ENCODE results near the gene GAB1. TPM values are rescaled to one million over a fixed set of nuclear protein-coding genes. Genes with fewer than 3 reads are reported as not detected.

GAB1 gene
- total RNA-seq, 2 donors from 2014 or later: 1.5 to 1.6 TPM

DNA sequence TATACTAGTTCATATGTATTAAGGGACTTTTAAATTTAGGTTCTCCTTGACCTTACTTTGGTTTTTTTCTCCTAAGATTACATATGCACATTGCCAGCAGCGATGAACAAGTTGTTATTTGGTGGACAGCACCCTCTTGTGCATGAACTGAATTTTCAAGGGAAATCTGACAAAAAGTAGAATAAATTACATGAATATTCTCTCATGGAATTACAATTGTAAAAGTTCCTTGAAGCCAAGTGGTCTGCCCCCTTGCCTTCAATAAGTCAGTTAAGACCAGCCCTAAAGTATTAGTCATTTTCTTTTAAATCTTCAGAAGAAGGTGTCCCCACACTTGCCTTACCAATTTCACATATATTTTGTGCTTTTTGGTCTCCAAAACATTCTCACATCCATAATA is 146.2 kb downstream of the GAB1 start:
- H3K27ac Mint-ChIP-seq: no peak overlapping the region

DNA sequence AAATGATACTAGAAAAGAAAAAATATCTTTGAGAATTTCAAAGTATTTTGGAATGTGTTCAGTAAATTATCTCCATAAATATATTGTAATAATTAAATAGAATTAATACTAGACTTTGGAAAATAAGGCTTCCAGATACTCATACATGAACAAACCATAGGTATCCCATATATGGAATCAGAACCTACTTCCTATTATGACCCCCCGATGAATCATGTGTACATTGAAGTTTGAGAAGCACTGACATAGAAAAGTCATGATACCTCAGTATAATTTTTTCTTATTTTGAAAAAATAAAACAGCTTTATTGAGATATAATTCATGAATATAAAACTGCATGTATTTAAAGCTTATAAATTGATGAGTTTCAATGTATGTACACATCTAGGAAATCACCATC is 149.6 kb downstream of the GAB1 start:
- DNase-seq (no peak), ATAC-seq (replicated peaks in 1 of 2) (no peak)
- H3K9me3 Mint-ChIP-seq: no peaks in the 10 kb centered on the region
- no peaks in the 10 kb centered on the region for H3K36me3 Mint-ChIP-seq (ENCODE audit: insufficient read depth in 2 of 2)
- H3K4me3 Mint-ChIP-seq: no peak overlapping the region
- H3K4me1 Mint-ChIP-seq (ENCODE audit: low read depth): no peaks in the 10 kb centered on the region
- H3K27ac Mint-ChIP-seq: no peak overlapping the region
- peaks cover 8% of the 10 kb centered on the region for H3K27me3 Mint-ChIP-seq (ENCODE audit: low read depth)

More for the DNA sequence above, 146.2 kb downstream of the GAB1 start:
- H3K4me1 Mint-ChIP-seq (ENCODE audit: low read depth): no peaks in the 10 kb centered on the region
- DNase-seq (peak; percentile 3 to 10), ATAC-seq (replicated peaks in 1 of 2) (no peak)
- H3K9me3 Mint-ChIP-seq: no peaks in the 10 kb centered on the region
- H3K36me3 Mint-ChIP-seq (ENCODE audit: insufficient read depth in 2 of 2): no peaks in the 10 kb centered on the region
- H3K4me3 Mint-ChIP-seq: no peak overlapping the region
- peaks cover 8% of the 10 kb centered on the region for H3K27me3 Mint-ChIP-seq (ENCODE audit: low read depth)

DNA sequence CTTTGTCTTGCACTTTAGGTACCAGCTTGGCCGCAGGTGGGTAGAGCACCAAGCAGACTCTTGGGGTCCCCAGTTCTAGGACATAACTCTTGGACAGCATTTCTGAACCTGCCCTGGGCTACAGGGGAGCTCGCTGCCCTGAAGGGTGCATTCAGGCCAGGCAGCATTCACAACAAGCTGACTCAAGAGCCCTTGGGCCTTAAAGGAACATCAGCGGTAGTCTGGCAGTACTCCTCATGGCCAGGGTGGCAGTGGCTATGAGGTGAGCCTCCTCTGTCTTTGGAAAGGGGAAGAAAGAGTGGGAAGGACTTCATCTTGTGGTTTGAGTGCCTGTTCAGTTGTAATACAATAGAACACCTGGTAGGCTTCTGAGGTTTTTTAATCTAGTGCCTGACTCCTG is 152.0 kb downstream of the GAB1 start:
- Mint-ChIP-seq H3K36me3 (ENCODE audit: insufficient read depth in 2 of 2) (no peaks in the 10 kb centered on the region), H3K4me1 (ENCODE audit: low read depth) (no peaks in the 10 kb centered on the region), H3K4me3 (no peak overlapping the region), H3K27ac (no peak overlapping the region), H3K9me3 (peaks cover 0 to 2% of the 10 kb centered on the region in 2 donors), H3K27me3 (ENCODE audit: low read depth) (peaks cover 8% of the 10 kb centered on the region)
- no peak for DNase-seq
- ATAC-seq (replicated peaks in 1 of 2): no peak

DNA sequence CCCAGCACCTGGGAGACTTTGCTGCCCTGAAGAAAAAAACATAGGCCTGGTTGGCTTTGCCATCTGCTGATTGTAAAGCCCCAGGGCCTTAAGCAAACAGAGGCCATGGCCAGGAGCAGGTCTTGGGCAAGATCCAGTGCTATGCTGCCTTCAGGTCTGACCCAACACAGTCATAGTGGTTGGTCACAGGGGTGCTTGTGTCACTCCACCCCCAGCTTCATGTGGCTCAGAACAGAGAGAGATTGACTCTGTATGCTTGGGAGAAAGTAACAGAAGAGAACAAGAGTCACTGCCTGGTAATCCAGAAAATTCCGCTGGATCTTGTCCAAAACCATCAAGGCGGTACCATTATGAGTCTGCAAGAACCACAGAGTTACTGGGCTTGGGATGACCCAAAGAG is 152.4 kb downstream of the GAB1 start:
- Mint-ChIP-seq H3K36me3 (ENCODE audit: insufficient read depth in 2 of 2) (no peaks in the 10 kb centered on the region), H3K27ac (no peak overlapping the region), H3K9me3 (peaks cover 0 to 2% of the 10 kb centered on the region in 2 donors), H3K4me1 (ENCODE audit: low read depth) (no peaks in the 10 kb centered on the region), H3K4me3 (no peak overlapping the region), H3K27me3 (ENCODE audit: low read depth) (peaks cover 8% of the 10 kb centered on the region)
- ATAC-seq (replicated peaks in 1 of 2) (no peak), DNase-seq (no peak)

DNA sequence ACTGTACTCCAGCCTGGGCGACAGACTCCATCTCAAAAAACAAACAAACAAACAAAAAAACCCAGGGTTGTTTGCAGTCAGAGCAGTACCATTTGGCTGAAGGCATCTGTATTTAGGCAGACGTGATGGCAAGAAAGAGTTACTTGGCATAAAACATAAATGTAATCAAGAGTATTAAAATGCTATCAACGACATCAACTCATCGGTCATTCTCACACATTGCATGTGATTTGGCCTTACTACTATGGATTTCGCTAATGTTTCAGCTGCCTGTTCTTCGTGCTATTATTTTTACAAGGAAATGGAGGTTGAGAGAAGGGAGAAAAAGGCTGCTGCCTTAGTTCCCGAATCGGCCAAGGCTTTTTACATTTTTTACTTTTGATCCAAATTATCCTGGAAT is 161.3 kb downstream of the GAB1 start:
- Mint-ChIP-seq H3K27ac (no peak overlapping the region), H3K4me3 (no peak overlapping the region), H3K36me3 (ENCODE audit: insufficient read depth in 2 of 2) (no peaks in the 10 kb centered on the region), H3K4me1 (ENCODE audit: low read depth) (no peaks in the 10 kb centered on the region), H3K9me3 (peaks cover 0 to 5% of the 10 kb centered on the region in 2 donors), H3K27me3 (ENCODE audit: low read depth) (no peaks in the 10 kb centered on the region)
- ATAC-seq (replicated peaks in 1 of 2): no peak
- no peak for DNase-seq

DNA sequence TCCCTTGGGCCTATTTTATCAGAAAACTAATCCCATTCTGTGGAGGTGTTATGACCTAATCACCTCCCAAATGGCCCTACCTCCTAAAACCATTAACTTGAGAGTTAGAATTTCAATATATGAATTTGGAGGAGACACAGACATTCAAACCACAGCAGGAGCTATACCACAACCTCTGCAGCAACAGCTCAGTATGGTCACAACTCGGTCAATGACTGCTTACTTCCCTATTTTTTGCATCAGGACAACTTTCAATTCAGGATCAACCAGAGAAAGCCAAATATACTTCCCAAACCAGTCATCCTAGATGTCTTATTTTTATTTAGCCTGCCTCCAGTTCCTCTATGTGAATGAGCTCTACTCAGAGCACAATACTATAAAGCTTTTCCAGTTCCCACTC is 165.6 kb downstream of the GAB1 start:
- no peaks in the 10 kb centered on the region for H3K27me3 Mint-ChIP-seq (ENCODE audit: low read depth)
- H3K4me1 Mint-ChIP-seq (ENCODE audit: low read depth): no peaks in the 10 kb centered on the region
- no peak overlapping the region for H3K27ac Mint-ChIP-seq
- no peak overlapping the region for H3K4me3 Mint-ChIP-seq
- peaks cover 0 to 2% of the 10 kb centered on the region in 2 donors for H3K9me3 Mint-ChIP-seq
- no peaks in the 10 kb centered on the region for H3K36me3 Mint-ChIP-seq (ENCODE audit: insufficient read depth in 2 of 2)
- DNase-seq (no peak), ATAC-seq (replicated peaks in 1 of 2) (no peak)

DNA sequence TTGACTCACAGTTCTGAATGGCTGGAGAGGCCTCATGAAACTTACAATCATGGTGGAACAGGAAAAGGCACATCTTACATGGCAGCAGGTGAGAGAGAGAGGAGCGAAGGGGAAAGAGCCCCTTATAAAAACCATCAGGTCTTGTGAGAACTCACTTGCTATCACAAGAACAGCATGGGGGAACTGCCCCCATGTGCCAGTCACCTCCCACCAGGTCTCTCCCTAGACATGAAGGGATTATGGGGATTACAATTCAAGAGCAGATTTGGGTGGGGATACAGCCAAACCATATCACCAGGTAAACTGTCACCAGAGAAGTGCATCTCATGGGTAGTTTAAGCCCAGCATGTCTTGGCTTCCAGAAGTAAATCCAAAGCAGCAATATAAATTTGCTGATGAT is 169.4 kb downstream of the GAB1 start:
- Mint-ChIP-seq H3K4me3 (no peak overlapping the region), H3K27me3 (ENCODE audit: low read depth) (no peaks in the 10 kb centered on the region), H3K36me3 (ENCODE audit: insufficient read depth in 2 of 2) (no peaks in the 10 kb centered on the region), H3K4me1 (ENCODE audit: low read depth) (peaks cover 5% of the 10 kb centered on the region), H3K27ac (no peak overlapping the region), H3K9me3 (peaks cover 0 to 2% of the 10 kb centered on the region in 2 donors)
- ATAC-seq (replicated peaks in 1 of 2) (no peak), DNase-seq (no peak)

DNA sequence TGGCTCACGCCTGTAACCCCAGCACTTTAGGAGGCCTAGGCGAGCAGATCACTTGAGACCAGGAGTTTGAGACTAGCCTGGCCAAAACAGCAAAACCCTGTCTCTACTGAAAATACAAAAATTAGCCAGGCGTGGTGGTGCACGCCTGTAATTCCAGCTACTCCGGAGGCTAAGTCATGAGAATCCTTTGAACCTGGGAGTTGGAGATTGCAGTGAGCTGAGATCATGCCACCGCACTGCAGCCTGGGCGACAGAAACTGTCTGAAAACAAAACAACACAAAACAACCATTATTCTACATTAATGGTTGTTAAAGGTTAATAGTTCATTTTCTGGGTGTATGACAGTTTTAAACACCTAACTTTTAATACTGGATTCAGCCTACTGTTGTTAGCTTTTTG is 175.2 kb downstream of the GAB1 start:
- Mint-ChIP-seq H3K27me3 (ENCODE audit: low read depth) (no peaks in the 10 kb centered on the region), H3K27ac (no peak overlapping the region), H3K4me3 (peak overlapping the region in 1 of 2 donors; percentile 98), H3K4me1 (ENCODE audit: low read depth) (peaks cover 27% of the 10 kb centered on the region), H3K9me3 (no peaks in the 10 kb centered on the region), H3K36me3 (ENCODE audit: insufficient read depth in 2 of 2) (peaks cover 5 to 7% of the 10 kb centered on the region in 2 donors)
- DNase-seq (no peak), ATAC-seq (replicated peaks in 1 of 2) (no peak)

DNA sequence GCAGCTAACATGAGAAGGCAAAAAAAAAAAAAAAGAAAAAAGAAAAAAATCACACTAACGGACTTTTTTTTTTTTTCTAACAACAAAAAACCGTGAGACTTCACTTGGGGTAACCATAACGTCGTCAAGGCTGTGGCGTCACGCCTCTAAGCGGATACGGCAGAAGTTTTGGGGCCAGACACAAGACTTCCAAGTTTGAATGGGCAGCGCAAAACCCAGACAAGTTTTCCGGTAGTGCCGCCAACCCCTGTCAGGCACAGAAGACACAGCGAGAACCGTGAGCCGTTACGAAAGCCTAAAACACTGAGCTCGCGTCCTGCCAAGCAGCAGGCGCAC is 176.3 kb downstream of the GAB1 start:
- Mint-ChIP-seq H3K27me3 (ENCODE audit: low read depth) (no peaks in the 10 kb centered on the region), H3K4me1 (ENCODE audit: low read depth) (peaks cover 34% of the 10 kb centered on the region), H3K27ac (peak overlapping the region; percentile 96), H3K9me3 (no peaks in the 10 kb centered on the region), H3K36me3 (ENCODE audit: insufficient read depth in 2 of 2) (peaks cover 5 to 8% of the 10 kb centered on the region in 2 donors), H3K4me3 (peak overlapping the region; percentile 98)
- DNase-seq (no peak), ATAC-seq (replicated peaks in 1 of 2) (peak; percentile 50 to 53)

DNA sequence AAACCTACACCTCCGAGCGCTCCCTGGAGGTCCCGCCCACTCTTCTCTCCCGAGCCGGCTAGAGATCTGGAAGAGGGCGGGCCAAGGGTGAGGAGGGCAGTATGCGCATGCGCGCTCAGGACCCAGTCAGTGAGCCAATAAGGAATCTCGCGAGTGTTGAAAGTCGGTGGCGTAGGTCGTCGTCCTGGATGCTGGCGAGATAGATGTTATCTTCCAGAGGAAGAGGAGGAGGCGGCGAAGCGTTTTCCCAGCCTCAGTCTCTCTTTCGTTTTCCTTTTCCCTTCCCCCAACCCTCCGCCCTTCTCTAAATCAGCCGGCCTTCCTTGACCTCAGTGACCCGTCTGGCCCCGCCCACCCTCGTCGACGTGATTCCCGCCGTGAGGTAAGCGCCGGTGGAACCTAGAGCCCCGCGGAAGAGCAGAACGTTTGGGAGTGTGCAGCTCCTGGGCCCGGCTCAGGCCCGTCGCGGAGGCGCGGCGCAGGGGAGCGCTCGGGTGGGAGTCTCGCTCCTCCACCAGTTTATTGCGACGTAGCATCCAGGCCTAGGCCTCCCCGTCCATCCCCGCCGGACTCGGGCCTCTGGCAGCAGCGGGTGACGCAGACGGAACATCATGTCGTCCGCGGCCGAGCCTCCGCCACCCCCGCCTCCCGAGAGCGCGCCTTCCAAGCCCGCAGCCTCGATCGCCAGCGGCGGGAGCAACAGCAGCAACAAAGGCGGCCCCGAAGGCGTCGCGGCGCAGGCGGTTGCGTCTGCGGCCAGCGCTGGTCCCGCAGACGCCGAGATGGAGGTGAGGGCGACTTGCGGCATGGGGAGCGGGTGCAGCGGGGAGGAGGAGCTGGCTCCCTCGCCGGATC is 176.9 kb downstream of the GAB1 start, which contains the start of gene SMARCA5:
TSS of gene SMARCA5 (plus strand) at position 389 of the 855 bp plus-strand sequence. CDS start at position 612, 223 bp downstream.
- H3K27ac Mint-ChIP-seq: peak within 1 kb of the TSS; percentile 96
- no peaks in the 10 kb centered on the region for H3K9me3 Mint-ChIP-seq
- peaks cover 29% of the 10 kb centered on the region for H3K4me1 Mint-ChIP-seq (ENCODE audit: low read depth)
- H3K4me3 Mint-ChIP-seq: peak within 1 kb of the TSS; percentile 98
- peak; percentile 93 to 95 for DNase-seq
- H3K36me3 Mint-ChIP-seq (ENCODE audit: insufficient read depth in 2 of 2): peaks cover 5 to 8% of the 10 kb centered on the region in 2 donors
- peak; percentile 85 to 86 for ATAC-seq (replicated peaks in 1 of 2)
- no peaks in the 10 kb centered on the region for H3K27me3 Mint-ChIP-seq (ENCODE audit: low read depth)

DNA sequence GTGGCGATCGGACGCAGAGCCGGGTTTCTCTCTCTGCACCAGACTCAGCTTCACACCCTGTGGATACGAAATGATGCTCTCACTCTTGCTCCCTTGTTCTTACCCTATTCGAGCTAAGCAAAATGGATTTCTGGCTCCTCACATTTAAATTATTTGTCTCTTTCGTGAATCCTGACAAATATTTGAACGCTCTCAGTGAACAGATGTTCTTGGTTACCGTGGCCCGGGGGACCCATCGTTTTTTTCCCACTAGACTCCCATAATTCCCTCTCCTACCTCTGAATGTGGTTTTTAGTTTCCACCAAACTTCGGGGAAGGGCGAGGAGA is 177.5 kb downstream of the GAB1 start:
- peaks cover 34% of the 10 kb centered on the region for H3K4me1 Mint-ChIP-seq (ENCODE audit: low read depth)
- peak overlapping the region; percentile 98 for H3K4me3 Mint-ChIP-seq
- DNase-seq (no peak), ATAC-seq (replicated peaks in 1 of 2) (no peak)
- H3K27ac Mint-ChIP-seq: peak overlapping the region; percentile 96
- H3K9me3 Mint-ChIP-seq: no peaks in the 10 kb centered on the region
- H3K36me3 Mint-ChIP-seq (ENCODE audit: insufficient read depth in 2 of 2): peaks cover 5 to 12% of the 10 kb centered on the region in 2 donors
- no peaks in the 10 kb centered on the region for H3K27me3 Mint-ChIP-seq (ENCODE audit: low read depth)

DNA sequence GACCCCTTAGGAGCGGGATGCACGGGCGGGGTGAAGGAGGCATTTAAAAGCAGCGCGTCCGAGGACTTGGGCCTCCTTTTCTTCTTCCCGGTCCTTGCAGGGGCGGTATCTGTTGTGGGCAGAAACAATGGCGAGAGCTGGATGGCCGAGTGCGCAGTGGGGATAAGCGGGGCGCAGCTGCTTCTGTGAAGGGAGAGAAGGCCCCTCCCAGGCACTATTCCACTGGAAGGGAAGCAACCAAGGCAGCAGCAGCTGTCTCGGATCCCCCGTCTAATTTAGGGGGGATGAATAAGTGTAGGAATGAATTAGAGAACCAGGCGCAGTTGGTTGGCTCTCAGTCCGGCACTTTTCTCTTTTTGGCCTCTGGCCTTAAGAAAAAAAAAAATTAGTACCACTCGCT is 177.8 kb downstream of the GAB1 start:
- peak; percentile 20 to 23 for DNase-seq
- H3K27ac Mint-ChIP-seq: peak overlapping the region; percentile 96
- no peak for ATAC-seq (replicated peaks in 1 of 2)
- H3K27me3 Mint-ChIP-seq (ENCODE audit: low read depth): no peaks in the 10 kb centered on the region
- H3K36me3 Mint-ChIP-seq (ENCODE audit: insufficient read depth in 2 of 2): peaks cover 5 to 15% of the 10 kb centered on the region in 2 donors
- no peaks in the 10 kb centered on the region for H3K9me3 Mint-ChIP-seq
- peaks cover 38% of the 10 kb centered on the region for H3K4me1 Mint-ChIP-seq (ENCODE audit: low read depth)
- H3K4me3 Mint-ChIP-seq: peak overlapping the region; percentile 98

DNA sequence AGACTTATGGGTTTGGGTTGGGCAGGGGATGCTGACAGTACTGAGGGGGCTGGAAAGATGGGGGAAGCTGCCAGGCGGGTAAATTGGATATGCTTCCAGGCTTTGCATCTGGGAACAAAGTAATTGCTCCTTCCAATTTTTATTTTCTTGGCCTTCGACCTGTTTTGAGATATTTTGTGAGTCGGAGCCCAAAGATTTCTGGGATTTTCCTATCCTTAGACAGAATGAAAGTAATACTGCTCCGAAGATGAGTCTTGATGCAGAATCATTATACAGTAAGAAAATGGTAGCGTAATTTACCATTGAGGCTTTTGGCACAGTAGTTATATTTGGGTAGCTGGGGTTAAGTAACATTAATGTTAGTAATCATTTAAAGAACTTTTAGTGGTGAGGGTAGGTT is 178.2 kb downstream of the GAB1 start:
- Mint-ChIP-seq H3K36me3 (ENCODE audit: insufficient read depth in 2 of 2) (peaks cover 5 to 19% of the 10 kb centered on the region in 2 donors), H3K4me3 (peak overlapping the region; percentile 98), H3K9me3 (no peaks in the 10 kb centered on the region), H3K4me1 (ENCODE audit: low read depth) (peaks cover 42% of the 10 kb centered on the region), H3K27me3 (ENCODE audit: low read depth) (no peaks in the 10 kb centered on the region), H3K27ac (peak overlapping the region; percentile 96)
- DNase-seq (peak in 1 of 2 donors; percentile 13), ATAC-seq (replicated peaks in 1 of 2) (no peak)

DNA sequence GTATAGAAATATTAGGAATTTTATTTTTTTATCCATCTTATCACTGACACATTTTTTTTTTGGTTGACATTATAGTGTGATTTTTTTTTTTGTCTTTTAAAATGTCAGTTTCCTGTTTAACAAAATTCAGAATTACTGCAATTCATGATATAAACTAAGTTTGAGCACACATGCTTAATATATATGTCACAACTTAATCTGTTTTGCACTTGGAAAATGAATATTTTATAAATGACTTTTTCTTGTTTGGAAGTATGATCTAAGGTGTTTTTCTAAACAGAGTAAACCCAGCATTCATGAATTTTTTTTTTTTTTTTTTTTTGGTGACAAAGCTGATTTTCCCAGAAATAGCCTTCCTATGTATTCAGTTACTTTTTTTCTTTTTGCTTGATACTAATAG is 179.2 kb downstream of the GAB1 start:
- Mint-ChIP-seq H3K9me3 (no peaks in the 10 kb centered on the region), H3K27ac (peak overlapping the region; percentile 72), H3K36me3 (ENCODE audit: insufficient read depth in 2 of 2) (peaks cover 5 to 21% of the 10 kb centered on the region in 2 donors), H3K4me1 (ENCODE audit: low read depth) (peaks cover 51% of the 10 kb centered on the region), H3K27me3 (ENCODE audit: low read depth) (no peaks in the 10 kb centered on the region), H3K4me3 (peak overlapping the region; percentile 98)
- no peak for DNase-seq
- ATAC-seq (replicated peaks in 1 of 2): no peak
